Peyer's patch (tissue), 4 donors: ENCODE data around the gene CAND2.

ENCODE experiments used
- CTCF ChIP-seq, 6 experiments: fragments of 450-650 bp in 4 of 6; fragments of 200-600 bp in 2 of 6; sonication (generic) in 1 of 6; IDR thresholded peaks; one replicate each; pipeline ENCODE4 v1.5.1; 2017 to 2019; ENCODE audit warnings: antibody characterized with exemption in 6 of 6, mild to moderate bottlenecking in 3 of 6, moderate library complexity in 1 of 6
- POLR2A ChIP-seq, 2 donors: fragments of 450-650 bp; IDR thresholded peaks; one replicate each; pipeline ENCODE4 v1.5.1; 2017; ENCODE audit warnings: antibody characterized with exemption in 2 of 2, mild to moderate bottlenecking in 2 of 2, moderate library complexity in 2 of 2

- no peak for TF ChIP-seq CTCF (IDR thresholded peaks at IDR 0.05)
- no peak for TF ChIP-seq POLR2A (IDR thresholded peaks at IDR 0.05)
Observed at GRCh38 chr3:12766541-12766940, 29.9 kb upstream of the CAND2 start.
